Measurements from ENCODE around the gene PRSS16. TPM values are rescaled to one million over a fixed set of nuclear protein-coding genes. Genes with fewer than 3 reads are reported as not detected.

The PRSS16 gene
- total RNA-seq, 1 donor from 2014 or later, result 4.5 TPM

- DNase-seq (ENCODE audit: low read depth) (no peak), FAIRE-seq (no peak)
- H3K36me3 ChIP-seq (ENCODE audit: control insufficient read depth, insufficient read depth, low read length), result no peaks in the 10 kb centered on the region
- H3K4me3 ChIP-seq (ENCODE audit: low read depth, low read length), result no peak overlapping the region
- no peak for TF ChIP-seq CTCF (IDR thresholded peaks at IDR 0.05; ENCODE audit: insufficient read depth, low read length, severe bottlenecking)
- no peaks in the 10 kb centered on the region for H3K27me3 ChIP-seq (ENCODE audit: control insufficient read depth, insufficient read depth, low read length)
Measured at GRCh38 chr6:27239258-27239657, 8.2 kb upstream of the PRSS16 start.

- DNase-seq (ENCODE audit: low read depth) (no peak), FAIRE-seq (no peak)
- no peak for TF ChIP-seq CTCF (IDR thresholded peaks at IDR 0.05; ENCODE audit: insufficient read depth, low read length, severe bottlenecking)
- H3K27me3 ChIP-seq (ENCODE audit: control insufficient read depth, insufficient read depth, low read length), result no peaks in the 10 kb centered on the region
- no peaks in the 10 kb centered on the region for H3K36me3 ChIP-seq (ENCODE audit: control insufficient read depth, insufficient read depth, low read length)
- no peak overlapping the region for H3K4me3 ChIP-seq (ENCODE audit: low read depth, low read length)
Measured at GRCh38 chr6:27241443-27241842, 6.1 kb upstream of the PRSS16 start.

GRCh38 chr6:27242589-27243265, 4.8 kb upstream of the PRSS16 start:
- DNase-seq (ENCODE audit: low read depth) (no peak), FAIRE-seq (no peak)
- Histone ChIP-seq H3K36me3 (ENCODE audit: control insufficient read depth, insufficient read depth, low read length) (no peaks in the 10 kb centered on the region), H3K27me3 (ENCODE audit: control insufficient read depth, insufficient read depth, low read length) (no peaks in the 10 kb centered on the region), H3K4me3 (ENCODE audit: low read depth, low read length) (no peak overlapping the region)
- TF ChIP-seq CTCF (IDR thresholded peaks at IDR 0.05; ENCODE audit: insufficient read depth, low read length, severe bottlenecking), result no peak

GRCh38 chr6:27248783-27249182, 1.3 kb downstream of the PRSS16 start:
- no peak for FAIRE-seq
- Histone ChIP-seq H3K27me3 (ENCODE audit: control insufficient read depth, insufficient read depth, low read length) (no peaks in the 10 kb centered on the region), H3K4me3 (ENCODE audit: low read depth, low read length) (no peak overlapping the region), H3K36me3 (ENCODE audit: control insufficient read depth, insufficient read depth, low read length) (peaks cover 2% of the 10 kb centered on the region)
- no peak for TF ChIP-seq CTCF (IDR thresholded peaks at IDR 0.05; ENCODE audit: insufficient read depth, low read length, severe bottlenecking)
- DNase-seq (ENCODE audit: low read depth), result no peak

- peak overlapping the region; percentile 77 for H3K4me3 ChIP-seq (ENCODE audit: low read depth, low read length)
- peaks cover 2% of the 10 kb centered on the region for H3K36me3 ChIP-seq (ENCODE audit: control insufficient read depth, insufficient read depth, low read length)
- FAIRE-seq (no peak), DNase-seq (ENCODE audit: low read depth) (no peak)
- H3K27me3 ChIP-seq (ENCODE audit: control insufficient read depth, insufficient read depth, low read length), result no peaks in the 10 kb centered on the region
- no peak for TF ChIP-seq CTCF (IDR thresholded peaks at IDR 0.05; ENCODE audit: insufficient read depth, low read length, severe bottlenecking)
Measured at GRCh38 chr6:27250277-27251111, 3.0 kb downstream of the PRSS16 start.

All from bronchial epithelial cell (primary cell).